Activated gamma-delta T cell treated with anti-CD3 and anti-CD28 coated beads, Interleukin-2, amount 50 U/mL, for 16 hours (primary cell): ENCODE measurements around the gene ZFP3.
"Not testable (repeated sequence)": the region's sequence is repeated elsewhere in the genome, so short reads cannot be mapped to it uniquely, and the experiment has no call there.

Experiments
- DNase-seq: peaks from one replicate; pipeline ENCODE4 v3.0.0-alpha.2; 2020; ENCODE audit warnings: low read depth

The ZFP3 gene

GRCh38 chr17:5078106-5079028, at the start of gene ZFP3:
TSS of gene ZFP3 (plus strand) at chr17:5078467. CDS start at chr17:5091505, 13,038 bp downstream.
- peak; percentile 57 for DNase-seq

GRCh38 chr17:5030168-5030567, 48.1 kb upstream of the ZFP3 start:
- DNase-seq, result not testable (repeated sequence)

- DNase-seq, result peak; percentile 77
Measured at GRCh38 chr17:5031365-5032082, 46.7 kb upstream of the ZFP3 start.

- no peak for DNase-seq
Measured at GRCh38 chr17:5032865-5033264, 45.4 kb upstream of the ZFP3 start.

GRCh38 chr17:5033352-5034015, 44.8 kb upstream of the ZFP3 start:
- DNase-seq, result no peak

- DNase-seq, result no peak
Measured at GRCh38 chr17:5034063-5034462, 44.2 kb upstream of the ZFP3 start.

- no peak for DNase-seq
Measured at GRCh38 chr17:5034651-5035050, 43.6 kb upstream of the ZFP3 start.

GRCh38 chr17:5035315-5035714, 43.0 kb upstream of the ZFP3 start, which contains the start of gene SLC52A1:
TSS of gene SLC52A1 (minus strand) at chr17:5035426. CDS start at chr17:5034606, 820 bp downstream.
- no peak for DNase-seq

- no peak for DNase-seq
Measured at GRCh38 chr17:5042157-5043022, 35.9 kb upstream of the ZFP3 start.

GRCh38 chr17:5043524-5043923, 34.7 kb upstream of the ZFP3 start:
- DNase-seq, result no peak

- no peak for DNase-seq
Measured at GRCh38 chr17:5044630-5045029, 33.6 kb upstream of the ZFP3 start.

GRCh38 chr17:5045496-5045895, 32.8 kb upstream of the ZFP3 start:
- DNase-seq, result no peak

GRCh38 chr17:5047446-5047845, 30.8 kb upstream of the ZFP3 start:
- DNase-seq, result no peak

- peak; percentile 38 for DNase-seq
Measured at GRCh38 chr17:5049314-5049841, 28.9 kb upstream of the ZFP3 start.

GRCh38 chr17:5050278-5050677, 28.0 kb upstream of the ZFP3 start:
- DNase-seq, result no peak

GRCh38 chr17:5055543-5055942, 22.7 kb upstream of the ZFP3 start:
- DNase-seq, result no peak

GRCh38 chr17:5065227-5065744, 13.0 kb upstream of the ZFP3 start:
- DNase-seq, result no peak

GRCh38 chr17:5068236-5068635, 10.0 kb upstream of the ZFP3 start:
- DNase-seq, result no peak

- DNase-seq, result no peak
Measured at GRCh38 chr17:5069724-5070123, 8.5 kb upstream of the ZFP3 start.

GRCh38 chr17:5075472-5075871, 2.8 kb upstream of the ZFP3 start:
- DNase-seq, result not testable (repeated sequence)

- DNase-seq, result not testable (repeated sequence)
Measured at GRCh38 chr17:5077275-5077674, 992 bp upstream of the ZFP3 start.
